K562 (cell line): ENCODE measurements around the gene CSF1. TPM values are rescaled to one million over a fixed set of nuclear protein-coding genes. Genes with fewer than 3 reads are reported as not detected.

Experiments used
- CXXC5 ChIP-seq: fragments of 250-450 bp; sonication (Bioruptor Pico); IDR thresholded peaks from 2 replicates; pipeline ENCODE4 v1.8.0; 2022; ENCODE audit warnings: inconsistent platforms, mild to moderate bottlenecking, moderate library complexity
- ETS1 ChIP-seq: conservative IDR thresholded peaks from 2 replicates; pipeline ENCODE4 v1.6.1; 2011; ENCODE audit warnings: low read depth, mild to moderate bottlenecking, low read length; ENCODE audit not compliant: control insufficient read depth
- HMG20A ChIP-seq: fragments of 450-650 bp; formaldehyde crosslinking; conservative IDR thresholded peaks from 2 replicates; pipeline ENCODE4 v1.4.0; 2020; ENCODE audit warnings: mild to moderate bottlenecking, mixed read lengths
- JUN ChIP-seq, 2 experiments: sonication (generic) in 1 of 2; formaldehyde crosslinking in 1 of 2; IDR thresholded peaks; 2 replicates each; pipeline versions ENCODE4 v1.6.1 to v1.8.0; 2012 to 2022; ENCODE audit warnings: borderline replicate concordance in 2 of 2, mild to moderate bottlenecking in 2 of 2, improper control_type of control experiment in 1 of 2, low read depth in 1 of 2, low read length in 1 of 2, missing genetic modification reagents in 1 of 2
- RNF219 ChIP-seq: fragments of 250-450 bp; sonication (Bioruptor Pico); IDR thresholded peaks from 2 replicates; pipeline ENCODE4 v1.5.0; 2022; ENCODE audit warnings: mild to moderate bottlenecking
- SRSF3 ChIP-seq: fragments of 200-400 bp; formaldehyde crosslinking; IDR thresholded peaks from 2 replicates; pipeline ENCODE4 v1.6.1; 2016; ENCODE audit warnings: mild to moderate bottlenecking, low read length, moderate library complexity; ENCODE audit not compliant: insufficient read depth
- TFAM ChIP-seq: fragments of 250-450 bp; sonication (Bioruptor Pico); conservative IDR thresholded peaks from 2 replicates; pipeline ENCODE4 v1.5.0; 2021; ENCODE audit warnings: mild to moderate bottlenecking, moderate library complexity
- ZBTB40 ChIP-seq, 2 experiments: fragments of 450-650 bp in 1 of 2; sonication (generic) in 1 of 2; formaldehyde crosslinking in 1 of 2; IDR thresholded peaks; 2 replicates each; pipeline versions ENCODE4 v1.7.1 to v1.9.0; 2016 to 2022; ENCODE audit warnings: inconsistent platforms in 1 of 2, mild to moderate bottlenecking in 1 of 2, missing genetic modification reagents in 1 of 2
- ZNF77 ChIP-seq: fragments of 250-450 bp; sonication (Bioruptor Pico); IDR thresholded peaks from 2 replicates; pipeline ENCODE4 v1.5.0; 2020
- polyA plus RNA-seq, 8 experiments: library from polyadenylated mRNA; depleted of rRNA in 4 of 8; stranded (reverse) in 5 of 8; unstranded in 3 of 8; fragments of >200 nt; fragmentation: Nextera tagmentation in 2 of 8; fragmentation: Illumina TruSeq in 1 of 8; extraction: Ambion mirVana in 2 of 8; extraction: Trizol in 1 of 8; gene quantifications; 2 replicates each; pipeline versions ENCODE4 v1.2.1 to v1.2.3, GENCODE V29; 2011 to 2014; ENCODE audit warnings: inconsistent platforms in 1 of 8, missing spikeins in 1 of 8
- total RNA-seq, 7 experiments: library from RNA; depleted of rRNA in 6 of 7; stranded (reverse); fragments of >200 nt in 6 of 7; fragmentation: Illumina TruSeq in 2 of 7; extraction: Trizol in 2 of 7; gene quantifications; 2 replicates each; pipeline versions ENCODE4 v1.2.1 to v1.2.3, GENCODE V29; 2011 to 2021; ENCODE audit warnings: low replicate concordance in 1 of 7

Gene CSF1
- total and polyA plus RNA-seq, 9 of the 15 experiments (the other 6 are each of a cell fraction or from before 2014, with no cell fraction given): 0.18 to 11.8 (median 2.8) TPM

DNA sequence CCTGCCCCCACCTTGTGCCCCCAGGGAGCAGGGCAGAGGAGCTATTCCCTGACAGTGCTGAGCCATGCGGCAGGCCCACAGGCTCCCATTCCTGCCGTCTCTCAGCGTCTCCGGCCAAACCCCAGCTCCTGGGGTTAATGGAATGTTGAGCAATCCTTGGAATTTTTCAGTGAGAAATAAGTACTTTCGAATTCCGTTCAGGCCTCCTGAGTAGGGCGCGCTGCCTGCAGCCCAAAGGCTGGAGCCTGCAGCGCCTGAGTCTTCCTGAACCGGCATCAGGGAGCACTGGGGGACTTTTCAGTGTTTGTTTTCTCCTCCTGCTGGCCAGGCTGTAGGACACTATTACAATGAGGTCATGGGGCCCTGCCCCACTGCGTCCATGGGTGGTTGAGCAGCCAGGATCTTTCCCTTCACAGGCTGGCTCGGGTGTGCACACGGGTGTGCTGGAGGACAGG, 33.3 kb upstream of the CSF1 start (continued):
- TF ChIP-seq ZBTB40 (IDR thresholded peaks at IDR 0.05) (no peak), ZBTB40 (CRISPR knock-in tag; IDR thresholded peaks at IDR 0.05) (no peak), TFAM (CRISPR knock-in tag) (no peak), RNF219 (no peak), HMG20A (CRISPR knock-in tag) (no peak), CXXC5 (CRISPR knock-in tag) (0 out of 2 replicates have a peak, but pooled peaks have one; percentile 12), SRSF3 (no peak), JUN (IDR thresholded peaks at IDR 0.05; ENCODE audit: borderline replicate concordance, low read depth, low read length) (no peak), JUN (CRISPR knock-in tag; IDR thresholded peaks at IDR 0.05; ENCODE audit: borderline replicate concordance) (no peak), ETS1 (no peak), ZNF77 (CRISPR knock-in tag) (no peak)
